HG03354 (cell line): ENCODE data around the gene UBE2Q2.

Source experiments
- ATAC-seq: cut with Tn5 transposase; IDR thresholded peaks from one replicate; pipeline ENCODE4 v1.9.1; 2021; ENCODE audit warnings: mild to moderate bottlenecking; ENCODE audit not compliant: unreplicated experiment, poor library complexity, severe bottlenecking

UBE2Q2 gene

DNA sequence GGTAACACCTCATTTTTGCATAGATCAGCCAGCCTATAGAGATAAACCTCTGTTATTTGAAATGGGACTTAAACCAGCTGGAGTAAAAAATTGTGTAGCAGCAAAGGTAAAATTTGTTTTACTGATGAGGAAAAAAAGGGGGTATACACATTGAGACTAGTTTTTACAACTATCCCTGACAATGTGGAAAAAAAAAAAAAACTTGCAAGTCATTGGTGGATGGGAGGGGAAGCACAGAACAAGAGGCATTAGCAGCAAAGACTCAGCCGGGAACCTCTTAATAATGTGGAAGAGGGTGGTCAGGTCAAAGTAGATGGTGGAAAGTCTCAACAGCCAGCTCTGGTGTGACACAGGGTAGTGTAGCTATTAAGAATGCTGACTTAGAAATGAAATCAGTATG is 74.9 kb downstream of the UBE2Q2 start:
- no peak for ATAC-seq

DNA sequence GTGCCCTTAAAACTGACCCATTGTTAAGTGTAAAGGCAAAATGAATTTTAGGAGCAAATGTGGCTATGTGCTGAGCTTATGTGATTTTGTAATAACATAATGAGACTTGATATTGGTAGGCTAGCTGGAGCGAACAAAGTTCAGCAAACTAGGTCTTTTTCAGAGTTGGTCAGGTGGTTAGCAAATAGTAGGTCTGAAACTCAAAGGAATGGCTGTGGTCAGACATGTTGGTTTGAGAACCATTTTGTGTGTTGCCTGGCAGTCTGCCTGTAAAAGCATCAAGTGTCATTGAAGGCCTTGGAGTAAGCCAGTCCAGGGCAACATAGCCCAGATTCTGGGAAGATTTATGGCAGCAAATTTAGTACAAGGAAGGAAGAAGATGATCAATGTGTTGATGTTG is 76.8 kb downstream of the UBE2Q2 start:
- no peak for ATAC-seq

DNA sequence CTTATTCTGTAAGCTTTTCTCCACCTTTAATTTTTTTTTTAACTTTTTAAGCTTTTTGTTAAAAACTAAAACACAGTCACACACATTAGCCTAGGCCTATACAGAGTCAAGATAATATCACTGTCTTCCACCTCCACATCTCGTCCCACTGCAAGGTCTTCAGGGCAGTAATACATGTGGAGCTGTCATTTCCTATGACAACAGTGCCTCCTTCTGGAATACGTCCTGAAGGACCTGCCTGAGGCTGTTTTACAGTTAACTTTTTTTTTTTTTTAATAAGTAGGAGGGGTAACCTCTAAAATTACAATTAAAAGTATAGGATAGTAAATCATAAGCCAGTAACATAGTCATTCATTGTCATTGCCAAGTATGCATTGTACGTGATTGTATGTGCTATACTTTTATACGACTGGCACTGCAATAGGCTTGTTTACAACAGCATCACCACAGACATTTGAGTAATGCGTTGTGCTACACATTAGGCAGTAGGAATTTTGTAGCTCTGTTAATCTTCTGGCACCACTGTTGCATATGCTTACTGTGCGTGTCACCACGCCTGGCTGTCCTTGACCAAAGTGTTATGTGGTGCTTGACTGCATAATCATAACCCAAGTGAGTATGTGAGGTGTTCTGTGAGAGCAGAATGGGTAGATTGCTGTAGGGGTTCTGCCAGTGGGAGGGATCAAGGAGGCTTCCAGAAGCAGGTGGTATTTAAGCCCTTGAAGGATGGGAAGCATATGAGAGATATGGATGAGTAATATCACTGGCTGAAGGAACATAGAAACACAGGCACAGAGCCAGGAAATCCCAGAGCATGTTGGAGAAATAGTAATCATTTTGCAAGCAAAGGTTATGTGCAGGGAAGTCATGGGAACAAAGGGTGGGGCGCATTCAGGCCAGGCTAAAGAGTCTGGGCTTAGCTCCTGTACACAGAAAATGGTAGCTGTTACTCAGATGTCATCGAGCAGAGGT is 78.8 kb downstream of the UBE2Q2 start:
- no peak for ATAC-seq

DNA sequence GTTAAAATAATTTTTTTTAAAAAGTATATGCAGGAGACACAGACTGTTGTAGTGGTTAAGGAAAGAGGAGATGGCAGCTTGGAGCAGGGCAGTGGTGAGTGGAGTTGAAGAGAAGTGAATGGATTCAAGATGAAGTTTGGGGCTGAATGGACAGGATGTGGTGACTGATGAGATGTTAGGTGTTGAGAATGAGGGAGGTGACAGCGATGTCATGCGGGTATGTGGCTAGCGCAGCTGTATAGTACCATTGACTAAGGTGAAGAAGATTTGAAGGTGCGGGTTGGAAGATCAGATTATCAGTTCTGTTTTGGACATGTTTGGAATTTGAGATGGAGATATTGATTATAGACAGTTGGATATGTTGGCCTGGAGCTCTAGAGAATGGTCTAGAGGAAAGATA is 80.5 kb downstream of the UBE2Q2 start:
- ATAC-seq = no peak

DNA sequence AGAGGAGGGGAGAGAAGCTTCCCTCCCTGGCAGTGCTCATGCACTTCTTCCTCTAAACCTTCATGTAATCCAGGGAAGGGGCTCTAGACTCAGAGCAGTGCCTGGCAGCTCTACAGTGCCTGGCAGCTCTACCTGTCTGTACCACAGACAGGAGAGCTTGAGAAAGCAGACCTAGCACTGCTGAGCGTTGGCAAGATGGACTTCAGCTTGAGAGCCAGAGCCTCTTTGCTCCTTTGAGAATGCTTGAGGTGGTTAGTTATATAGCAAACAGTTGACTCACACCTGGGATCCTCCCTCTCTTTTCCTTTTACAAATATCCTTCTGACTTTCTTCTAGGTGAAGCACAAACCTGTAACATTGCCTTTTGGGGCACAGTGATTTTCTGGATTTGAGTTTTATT is 81.3 kb downstream of the UBE2Q2 start:
- no peak for ATAC-seq

DNA sequence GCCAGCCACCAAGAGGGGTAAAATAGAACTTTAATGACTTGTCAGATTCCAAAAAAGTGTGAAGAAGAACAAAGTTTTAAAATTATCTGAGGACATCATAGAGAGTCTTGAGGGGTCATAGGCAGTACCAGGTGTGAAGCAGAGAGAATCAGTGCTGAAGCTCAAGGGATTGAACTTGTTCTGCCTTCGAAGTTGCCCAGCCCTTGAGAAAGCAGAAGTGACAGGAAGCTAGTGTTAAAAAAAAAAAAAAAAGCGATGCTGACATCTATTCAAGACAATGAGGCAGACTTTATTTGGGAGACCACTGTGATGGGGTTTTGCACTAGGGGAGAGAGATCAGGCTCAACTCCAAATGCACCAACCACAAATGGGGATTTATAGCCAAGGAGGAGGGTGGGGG is 82.2 kb downstream of the UBE2Q2 start:
- ATAC-seq = no peak

DNA sequence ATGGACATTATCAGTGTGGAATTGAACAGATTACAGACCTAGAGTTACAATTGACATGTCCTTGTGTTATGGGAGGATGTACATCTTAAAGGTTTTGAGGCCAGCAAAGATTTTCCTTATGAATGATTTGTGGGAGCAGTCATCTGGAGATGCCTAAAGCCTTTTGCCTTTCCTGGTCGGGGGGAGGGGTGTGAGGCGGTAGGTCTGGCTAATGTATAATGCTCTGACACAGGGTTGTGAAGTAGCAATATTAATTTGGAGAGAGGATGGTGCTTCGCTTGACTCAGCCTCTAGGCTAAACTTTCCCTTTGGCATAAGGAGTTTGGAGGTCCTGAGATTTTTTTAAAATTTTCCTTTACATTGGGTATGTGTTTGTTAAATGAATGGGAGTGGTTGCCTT is 83.7 kb downstream of the UBE2Q2 start:
- no peak for ATAC-seq

DNA sequence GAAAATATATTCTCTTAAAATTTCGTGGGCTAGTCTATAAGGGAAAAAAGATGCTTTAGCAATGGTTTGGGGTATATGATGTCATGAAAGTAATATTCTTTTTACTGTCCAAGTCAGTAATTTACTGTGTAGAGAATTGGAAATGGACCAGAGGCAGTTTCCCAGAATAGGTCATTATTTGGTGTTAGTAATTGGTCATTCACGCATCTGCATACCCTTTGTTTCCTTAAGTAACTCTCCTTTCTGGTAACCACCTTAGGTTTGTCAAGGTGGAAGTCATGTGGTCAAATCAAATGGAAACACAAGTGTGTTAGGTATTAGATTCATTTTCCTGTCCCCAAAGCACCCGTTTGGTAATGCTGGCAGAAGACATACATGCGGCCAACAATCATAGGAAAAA is 84.4 kb downstream of the UBE2Q2 start:
- no peak for ATAC-seq

DNA sequence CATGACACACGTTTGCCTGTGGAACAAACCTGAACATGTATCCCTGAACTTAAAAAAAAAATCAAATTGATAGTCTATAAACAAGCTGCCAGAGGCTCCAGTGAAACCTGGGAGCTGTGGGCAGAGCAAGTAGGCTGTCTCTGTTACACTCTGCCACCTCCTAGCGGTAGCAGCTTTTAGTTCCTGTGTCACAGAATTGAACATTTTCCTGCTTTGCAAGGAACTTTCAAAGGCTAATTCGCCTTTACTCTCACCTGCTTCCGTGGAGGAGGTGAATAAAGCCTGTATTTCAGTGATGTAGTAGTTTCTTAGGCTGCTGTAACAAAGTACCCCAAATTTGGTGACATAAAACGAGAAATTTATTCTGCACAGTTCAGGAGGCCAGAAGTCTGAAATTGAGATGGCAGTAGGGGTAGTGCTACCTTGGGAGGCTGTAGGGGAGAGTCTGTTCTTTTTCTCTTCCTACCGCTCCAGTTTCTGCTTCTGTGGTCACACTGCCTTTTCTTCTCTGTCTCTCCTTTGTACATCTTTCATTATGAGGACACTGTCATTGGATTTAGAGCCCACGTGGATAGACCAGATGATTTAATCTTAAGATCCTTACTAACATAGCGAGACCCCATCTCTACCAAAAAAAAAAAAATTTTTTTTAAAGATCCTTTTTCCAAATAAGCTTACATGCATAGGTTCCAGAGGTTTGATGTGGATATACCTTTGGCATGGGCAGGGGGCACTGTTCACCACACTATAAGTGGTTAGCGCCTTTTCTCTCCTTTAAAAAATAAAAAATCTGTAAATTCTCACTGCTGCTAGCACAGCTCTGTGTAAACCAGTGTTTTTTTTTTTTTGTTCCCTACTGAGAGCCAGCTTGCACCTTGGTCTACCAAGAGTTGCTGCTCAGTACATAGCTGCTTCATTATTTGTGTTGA is 85.7 kb downstream of the UBE2Q2 start:
- ATAC-seq = no peak

DNA sequence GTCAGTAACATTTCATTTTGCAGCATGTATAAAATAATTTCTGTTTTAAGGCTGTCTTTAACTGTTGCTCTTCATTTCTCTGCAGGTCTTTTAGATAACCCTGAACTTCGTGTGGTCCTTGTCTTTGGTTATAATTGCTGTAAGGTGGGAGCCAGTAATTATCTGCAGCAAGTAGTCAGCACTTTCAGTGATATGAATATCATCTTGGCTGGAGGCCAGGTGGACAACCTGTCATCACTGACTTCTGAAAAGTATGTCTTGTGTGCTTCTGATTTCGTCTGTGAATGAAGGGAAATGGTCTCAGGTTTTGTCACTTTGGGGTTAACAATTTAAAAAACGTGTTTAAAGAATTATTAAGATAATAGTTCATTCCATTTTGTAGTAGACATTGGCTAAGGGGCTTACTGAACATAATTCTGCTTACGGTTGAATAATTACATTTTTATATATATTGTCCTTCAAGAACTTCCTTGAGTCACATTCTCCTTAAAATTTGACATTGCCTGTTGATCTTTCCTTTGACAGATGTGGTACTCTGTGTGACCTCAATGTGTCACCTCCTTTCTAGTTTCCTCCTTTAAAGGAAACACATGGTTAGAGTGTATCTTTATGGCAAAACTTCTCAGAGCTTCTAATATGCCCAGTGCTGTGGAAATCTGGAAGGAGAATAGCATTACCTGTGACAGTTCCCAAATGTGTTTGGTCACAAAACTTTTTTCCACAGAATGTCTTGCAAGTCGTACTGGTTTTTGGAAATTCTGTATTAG is 86.7 kb downstream of the UBE2Q2 start:
- ATAC-seq = no peak

DNA sequence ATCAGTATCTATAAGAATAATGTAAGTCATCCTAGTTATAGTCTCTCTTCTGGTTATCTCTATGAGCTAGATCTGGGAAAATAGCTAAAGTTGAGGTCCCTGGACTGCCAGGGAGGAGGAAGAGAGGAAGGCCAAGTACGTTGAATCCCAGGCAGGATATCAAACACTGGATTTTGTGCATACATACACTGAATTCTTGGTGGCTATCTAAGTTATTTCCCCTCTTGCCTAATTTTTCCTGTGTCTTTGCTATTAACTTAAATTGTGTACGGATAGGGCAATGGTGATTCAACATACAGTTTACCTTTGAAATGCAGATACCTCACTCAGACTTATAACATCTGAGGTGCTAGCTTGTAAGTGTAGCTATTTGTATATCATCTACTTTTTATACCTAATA is 87.6 kb downstream of the UBE2Q2 start:
- ATAC-seq = no peak

DNA sequence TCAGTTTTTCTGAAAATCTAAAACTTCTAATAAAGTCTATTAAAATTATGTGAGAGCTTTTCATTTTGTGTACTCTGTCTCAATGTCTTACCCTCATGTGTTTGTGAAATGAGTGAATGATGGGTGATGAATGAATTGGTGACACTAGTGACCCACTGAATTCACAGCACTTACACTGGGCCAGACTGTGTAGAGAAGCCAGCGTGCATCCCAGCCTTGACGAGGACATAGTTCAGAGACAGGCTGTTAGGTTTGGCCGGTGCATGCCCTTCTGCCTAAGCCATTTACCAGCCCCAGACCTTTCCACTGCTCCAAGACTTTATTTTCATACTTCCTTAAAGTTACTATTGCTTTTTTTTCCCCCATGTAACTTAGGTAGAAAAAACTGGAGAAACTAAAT is 99.2 kb downstream of the UBE2Q2 start:
- no peak for ATAC-seq

DNA sequence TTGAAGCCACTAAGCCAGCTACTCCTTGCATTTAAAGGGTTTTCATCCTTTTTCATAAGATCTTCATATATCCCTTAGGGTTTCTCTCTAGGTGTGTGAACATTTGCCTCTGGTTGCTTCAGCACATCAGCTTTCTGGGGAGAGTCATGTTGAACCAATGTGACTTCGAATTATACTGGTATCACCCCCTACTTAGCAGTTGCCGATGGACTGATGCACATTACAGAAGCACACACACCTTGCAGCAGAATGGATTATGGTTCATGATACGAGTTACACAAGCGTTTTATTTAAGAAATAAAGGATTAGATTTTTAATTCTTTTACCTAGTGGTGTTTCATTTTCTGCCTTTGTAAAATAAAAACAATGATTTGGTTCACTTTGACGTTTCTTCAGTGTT is 100.0 kb downstream of the UBE2Q2 start:
- ATAC-seq = no peak

DNA sequence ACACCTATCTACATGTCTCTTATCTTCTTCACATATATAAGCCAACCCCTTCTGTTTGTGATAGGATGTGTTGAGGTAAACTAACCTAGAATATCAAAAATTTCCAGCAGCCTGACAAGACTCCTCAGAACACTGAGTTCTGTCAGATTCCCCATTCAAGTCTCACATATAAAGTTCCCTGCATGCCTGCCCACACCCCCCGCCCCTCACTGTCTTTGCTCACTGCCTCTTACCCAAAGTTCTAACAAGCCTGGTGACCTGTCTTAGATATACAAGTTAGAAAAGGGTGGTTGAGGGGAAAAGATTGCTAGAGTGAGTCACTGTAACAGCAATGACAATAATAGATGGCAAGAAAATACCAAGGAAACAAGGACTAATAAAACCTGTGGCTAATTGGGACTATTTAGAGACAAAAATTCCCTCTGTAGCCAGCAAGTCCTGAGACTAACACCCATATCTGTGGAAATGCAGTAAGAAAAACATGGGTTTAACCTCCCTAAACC is 100.5 kb downstream of the UBE2Q2 start:
- no peak for ATAC-seq

DNA sequence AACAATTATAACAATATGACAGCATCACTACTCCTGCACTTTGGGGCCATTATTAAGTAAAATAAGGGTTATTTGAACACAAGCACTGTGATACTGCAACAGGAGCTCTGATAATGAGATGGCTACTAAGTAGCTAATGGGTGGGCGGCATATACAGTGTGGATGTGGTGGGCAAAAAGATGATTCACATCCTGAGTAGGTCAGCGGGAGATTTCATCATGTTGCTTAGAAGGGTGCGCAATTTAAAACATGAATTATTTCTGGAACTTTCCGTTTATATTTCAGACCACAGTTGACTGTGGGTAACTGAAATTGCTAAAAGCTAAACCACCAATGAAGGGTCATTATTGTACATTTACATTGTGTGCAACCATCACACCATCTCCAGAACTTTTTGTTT is 102.7 kb downstream of the UBE2Q2 start:
- ATAC-seq = no peak

DNA sequence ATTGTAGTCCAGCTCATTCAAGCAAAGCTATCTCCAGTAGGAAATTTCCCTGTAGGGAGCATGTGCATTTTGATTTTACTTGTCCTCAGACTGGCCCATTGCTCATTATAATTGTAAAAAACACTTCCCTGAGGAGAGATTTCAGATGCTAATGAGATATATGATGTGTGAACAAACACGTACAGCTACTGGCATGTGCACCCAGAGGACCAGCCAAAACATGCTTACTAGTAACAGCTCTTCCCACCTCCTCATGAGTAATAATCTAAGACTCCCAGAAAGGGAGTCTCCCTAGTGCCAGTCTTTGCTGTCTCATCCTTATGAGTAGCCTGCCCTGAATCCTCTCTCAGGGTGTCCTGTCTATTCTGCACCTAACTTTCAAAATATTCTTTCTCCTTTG is 103.8 kb downstream of the UBE2Q2 start:
- ATAC-seq = no peak

DNA sequence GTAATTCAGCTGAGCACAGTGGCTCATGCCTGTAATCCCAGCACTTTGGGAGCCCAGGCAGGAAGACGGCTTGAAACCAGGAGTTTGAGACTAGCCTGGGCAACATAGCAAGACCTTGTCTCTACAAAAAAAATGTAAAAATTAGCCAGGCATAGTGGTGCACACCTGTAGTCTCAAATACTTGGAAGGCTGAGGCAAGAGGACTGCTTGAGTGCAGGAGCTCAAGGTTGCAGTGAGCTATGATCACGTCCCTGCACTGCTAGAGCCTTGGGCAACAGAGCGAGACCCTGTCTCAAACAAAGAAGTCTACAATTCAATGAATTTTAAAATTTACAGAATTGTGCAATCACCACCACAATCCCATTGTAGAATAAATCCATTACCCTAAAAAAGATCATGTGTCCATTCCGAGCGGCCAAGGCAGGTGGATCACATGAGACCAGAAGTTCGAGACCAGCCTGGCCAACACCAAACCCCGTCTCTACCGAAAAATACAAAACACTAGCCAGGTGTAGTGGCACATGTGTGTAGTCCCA is 105.6 kb downstream of the UBE2Q2 start:
- ATAC-seq = no peak
